ENCODE results near the gene RAET1G.
A peak's percentile ranks its signal among the peaks of the same experiment; 100 is the strongest.
"Not testable (repeated sequence)": the region's sequence is repeated elsewhere in the genome, so short reads cannot be mapped to it uniquely, and the experiment has no call there.

The RAET1G gene

GRCh38 chr6:149909701-149910470 is 13.0 kb downstream of the RAET1G start:
- DNase-seq, result no peak

DNA sequence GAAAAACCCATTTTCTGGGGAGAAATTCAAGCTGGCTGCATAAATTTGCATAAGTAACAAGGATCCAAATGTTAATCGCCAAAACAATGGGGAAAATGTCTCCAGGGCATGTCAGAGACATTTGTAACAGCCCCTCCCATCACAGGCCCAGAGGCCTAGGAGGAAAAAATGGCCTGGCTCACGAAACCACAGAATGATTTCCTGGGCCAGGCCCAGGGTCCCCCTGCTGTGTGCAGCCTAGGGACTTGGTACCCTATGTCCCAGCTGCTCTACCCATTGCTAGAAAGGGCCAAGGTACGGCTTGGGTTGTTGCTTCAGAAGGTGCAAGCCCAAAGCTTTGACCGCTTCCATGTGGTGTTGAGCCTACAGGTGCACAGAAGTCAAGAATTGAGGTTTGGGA is 14.4 kb downstream of the RAET1G start:
- DNase-seq, result not testable (repeated sequence)

DNA sequence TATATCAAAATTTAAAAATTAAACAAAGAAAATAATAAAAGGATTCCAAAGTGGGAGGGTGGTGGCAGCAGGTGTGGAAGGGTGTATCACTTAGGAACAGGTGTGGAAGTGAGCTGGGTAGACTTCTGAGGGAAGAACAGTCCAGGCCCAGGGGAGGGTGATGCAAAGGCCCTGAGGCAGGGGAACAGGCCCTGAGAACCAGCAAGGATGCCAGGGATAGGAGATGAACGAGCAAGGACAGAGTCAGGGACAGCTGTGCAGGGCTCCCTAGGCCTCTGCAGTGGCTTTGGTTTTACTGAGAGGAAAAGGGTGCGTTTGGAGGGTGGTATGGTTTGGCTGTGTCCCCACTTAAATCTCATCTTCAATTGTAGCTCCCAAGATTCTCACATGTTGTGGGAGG is 15.6 kb downstream of the RAET1G start:
- no peak for DNase-seq

DNA sequence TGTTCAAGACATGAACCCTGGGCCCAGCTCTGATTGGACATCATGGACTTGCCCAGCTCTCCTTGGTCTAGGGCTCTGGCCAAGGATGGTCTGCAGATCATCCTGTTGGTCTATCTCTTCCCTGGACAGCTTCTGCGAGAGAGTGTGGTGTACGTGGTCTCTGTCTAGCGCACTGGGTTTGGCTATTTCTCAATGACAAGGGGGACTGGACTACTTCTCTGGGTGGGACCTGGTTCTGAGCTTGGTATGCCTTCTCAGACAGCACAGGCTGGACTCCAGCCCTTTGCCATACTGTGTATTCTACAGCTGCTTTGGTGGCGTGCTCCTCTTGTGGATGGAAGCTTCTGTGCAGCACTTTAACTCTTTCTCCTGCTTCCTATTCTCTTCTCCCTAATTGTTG is 16.5 kb downstream of the RAET1G start:
- DNase-seq, result no peak

DNA sequence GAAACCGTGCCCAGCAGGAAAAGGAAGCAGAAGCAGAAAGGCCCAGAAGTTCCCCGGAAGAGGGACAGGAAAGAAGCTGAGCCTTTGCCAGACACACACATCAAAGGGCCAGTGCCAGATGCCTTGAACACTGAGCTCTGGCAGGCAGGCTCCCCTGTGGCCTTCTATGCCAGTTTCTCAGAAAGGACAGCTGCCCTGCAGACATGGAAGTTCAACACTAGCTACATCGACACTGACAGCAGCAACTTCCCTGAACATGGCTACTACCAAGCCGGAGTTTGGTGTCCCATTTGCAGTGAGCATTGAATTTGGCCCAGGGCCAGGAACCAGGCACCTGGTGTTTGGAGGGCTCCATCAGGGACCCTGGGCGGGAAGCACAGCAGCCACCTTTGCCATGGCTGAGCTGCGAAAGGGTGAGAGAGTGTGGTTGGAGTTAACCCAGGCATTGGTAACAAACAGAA is 17.0 kb downstream of the RAET1G start:
- DNase-seq, result no peak

DNA sequence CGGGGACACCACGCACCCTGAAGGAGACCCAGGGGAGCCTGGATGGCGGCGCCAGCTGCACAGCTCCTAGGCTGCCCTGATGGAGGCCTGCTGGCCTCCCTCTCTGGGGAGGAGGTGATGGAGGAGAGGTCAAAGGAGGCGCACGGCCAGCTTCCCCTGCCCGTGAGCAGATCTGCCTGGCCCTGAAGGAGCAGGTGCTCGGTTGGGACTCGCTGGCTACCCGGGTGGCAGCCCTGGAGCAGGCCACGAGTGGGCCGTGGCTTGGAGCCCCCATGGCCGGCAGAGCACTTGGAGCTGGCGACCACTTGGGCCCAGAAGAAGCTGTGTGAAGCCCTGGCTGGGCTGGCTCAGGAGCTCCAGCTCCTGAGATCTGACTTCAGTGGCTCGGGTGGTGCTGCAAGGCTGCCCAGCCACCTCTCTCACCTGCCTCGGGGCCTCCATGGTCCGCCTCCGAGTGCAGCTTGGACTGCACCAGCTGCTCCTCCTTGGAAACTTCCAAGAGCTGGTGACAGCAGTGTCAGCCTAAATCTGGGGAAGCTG is 17.5 kb downstream of the RAET1G start:
- DNase-seq, result no peak

- no peak for DNase-seq
Observed at GRCh38 chr6:149904661-149905370, 18.1 kb downstream of the RAET1G start.

- DNase-seq, result peak in 1 of 2 experiments; percentile 28
Observed at GRCh38 chr6:149903938-149904611, 18.8 kb downstream of the RAET1G start.

DNA sequence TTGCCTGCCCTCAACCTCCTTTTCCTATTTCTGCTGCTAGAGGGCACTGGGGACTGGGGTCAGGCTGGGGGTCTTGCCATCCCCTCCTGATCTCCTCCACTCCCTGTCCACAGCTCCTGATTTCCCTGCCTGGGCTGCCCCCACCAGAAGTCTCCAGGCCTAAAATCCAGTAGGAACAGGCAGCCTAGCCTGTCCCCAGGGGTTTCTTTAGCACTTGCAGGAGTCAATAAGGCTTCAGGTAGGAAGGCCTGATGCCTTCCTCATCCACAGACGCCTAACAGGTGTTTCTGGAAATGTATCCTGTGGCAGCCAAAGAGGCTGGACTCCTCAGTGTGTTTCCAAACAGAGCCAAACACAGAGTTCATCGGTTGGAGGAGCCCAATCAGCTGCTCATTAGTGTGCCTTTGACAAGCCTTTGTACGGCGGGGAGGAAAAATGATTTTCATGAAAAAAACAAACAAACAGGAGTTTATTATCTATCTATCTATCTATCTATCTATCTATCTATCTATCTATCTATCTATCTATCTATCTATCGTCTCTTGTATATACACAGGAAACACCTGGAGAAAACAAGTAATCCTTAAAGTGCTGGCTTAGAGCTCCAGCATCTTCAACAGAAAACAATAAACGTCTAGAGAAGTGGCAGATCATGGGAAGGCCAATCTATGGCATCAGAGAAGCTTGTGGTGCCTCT is 21.3 kb downstream of the RAET1G start:
- no peak for DNase-seq

- DNase-seq, result no peak
Observed at GRCh38 chr6:149900620-149901443, 22.1 kb downstream of the RAET1G start.

DNA sequence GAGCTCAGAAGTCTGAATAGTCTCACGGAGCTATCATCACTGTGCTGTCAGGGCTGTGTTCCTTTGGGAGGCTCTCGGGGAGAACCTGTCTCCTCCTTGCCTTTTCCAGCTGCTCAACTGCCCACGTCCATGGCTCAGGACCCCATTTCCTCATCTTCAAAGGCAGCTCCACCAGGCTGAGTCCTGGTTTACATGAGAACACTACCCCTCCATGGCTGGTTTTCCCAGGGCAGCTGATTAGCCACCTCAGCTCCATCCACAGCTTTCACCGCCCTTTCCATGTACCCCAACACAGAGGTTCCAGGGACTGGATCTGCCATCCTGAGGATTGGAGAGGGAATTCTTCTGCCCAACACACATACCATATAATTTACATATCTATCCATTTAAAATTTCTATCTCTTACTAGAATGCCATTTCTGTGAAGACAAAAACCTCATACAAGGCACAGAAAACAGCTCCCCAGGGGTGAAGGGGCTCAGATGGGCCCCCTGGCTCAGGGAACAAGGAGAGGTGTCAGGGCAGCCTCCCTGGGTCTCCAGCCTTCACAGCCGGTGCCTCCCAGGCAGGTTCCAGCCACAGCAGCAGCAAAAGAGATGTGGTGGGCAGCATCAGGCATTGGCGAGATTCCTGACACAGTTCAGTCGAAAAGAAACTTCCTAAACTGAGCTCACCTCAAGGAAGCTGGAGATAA is 22.8 kb downstream of the RAET1G start:
- DNase-seq, result no peak

GRCh38 chr6:149899486-149899885 is 23.4 kb downstream of the RAET1G start:
- DNase-seq, result no peak

- no peak for DNase-seq
Observed at GRCh38 chr6:149898966-149899365, 24.0 kb downstream of the RAET1G start.

- no peak for DNase-seq
Observed at GRCh38 chr6:149897855-149898744, 24.8 kb downstream of the RAET1G start, which contains the start of gene RAET1E. RAET1E (minus strand) TSS chr6:149898113; CDS start chr6:149890901, 7,212 bp downstream.

DNA sequence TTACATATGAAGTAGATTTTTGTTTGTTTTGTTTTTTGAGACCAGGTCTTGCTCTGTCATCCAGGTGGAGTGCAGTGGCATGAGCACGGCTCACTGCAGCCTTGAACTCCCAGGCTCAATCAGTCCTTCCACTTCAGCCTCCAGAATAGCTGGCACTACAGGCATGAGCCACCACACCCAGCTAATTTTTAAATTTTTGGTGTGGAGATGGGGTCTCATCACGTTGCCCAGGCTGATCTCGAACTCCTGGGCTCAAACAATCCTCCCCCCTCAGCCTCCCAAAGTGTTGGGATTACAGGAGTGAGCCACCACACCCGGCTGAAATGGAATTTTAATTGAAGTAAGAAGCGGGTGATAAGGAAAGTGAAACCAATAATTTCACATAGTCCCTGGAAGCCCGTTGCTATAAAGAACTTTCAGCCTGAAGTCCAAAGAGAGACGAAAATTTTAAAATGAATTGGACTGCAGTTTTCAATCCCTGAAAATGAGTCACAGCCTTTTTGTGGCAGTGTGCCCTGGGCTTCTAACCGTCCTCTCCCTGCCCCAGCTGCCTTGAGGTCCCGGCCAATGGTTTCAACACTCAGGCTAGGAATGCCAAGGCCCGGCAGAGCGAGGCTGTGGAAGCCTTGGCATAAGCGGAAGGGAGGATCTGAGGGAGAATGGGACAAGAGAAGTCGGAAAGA is 25.8 kb downstream of the RAET1G start:
- no peak for DNase-seq

GRCh38 chr6:149896491-149896890 is 26.4 kb downstream of the RAET1G start:
- no peak for DNase-seq

GRCh38 chr6:149895833-149896271 is 27.1 kb downstream of the RAET1G start:
- peak in 1 of 2 experiments; percentile 60 for DNase-seq

GRCh38 chr6:149895048-149895590 is 27.8 kb downstream of the RAET1G start:
- DNase-seq, result no peak

- not testable (repeated sequence) for DNase-seq
Observed at GRCh38 chr6:149891864-149892263, 31.1 kb downstream of the RAET1G start.

All from NCI-H2081 (cell line).